ENCODE data around the gene PCDHGB4.
"Not testable (repeated sequence)": the region's sequence is repeated elsewhere in the genome, so short reads cannot be mapped to it uniquely, and the experiment has no call there.

Gene PCDHGB4

GRCh38 chr5:141369994-141370848 is 17.3 kb upstream of the PCDHGB4 start, which contains the start of gene PCDHGB3:
TSS of gene PCDHGB3 (plus strand) at chr5:141370242. CDS start at chr5:141370395, 153 bp downstream.
- DNase-seq = peak; percentile 52

GRCh38 chr5:141371572-141372475 is 15.7 kb upstream of the PCDHGB4 start:
- no peak for DNase-seq

DNA sequence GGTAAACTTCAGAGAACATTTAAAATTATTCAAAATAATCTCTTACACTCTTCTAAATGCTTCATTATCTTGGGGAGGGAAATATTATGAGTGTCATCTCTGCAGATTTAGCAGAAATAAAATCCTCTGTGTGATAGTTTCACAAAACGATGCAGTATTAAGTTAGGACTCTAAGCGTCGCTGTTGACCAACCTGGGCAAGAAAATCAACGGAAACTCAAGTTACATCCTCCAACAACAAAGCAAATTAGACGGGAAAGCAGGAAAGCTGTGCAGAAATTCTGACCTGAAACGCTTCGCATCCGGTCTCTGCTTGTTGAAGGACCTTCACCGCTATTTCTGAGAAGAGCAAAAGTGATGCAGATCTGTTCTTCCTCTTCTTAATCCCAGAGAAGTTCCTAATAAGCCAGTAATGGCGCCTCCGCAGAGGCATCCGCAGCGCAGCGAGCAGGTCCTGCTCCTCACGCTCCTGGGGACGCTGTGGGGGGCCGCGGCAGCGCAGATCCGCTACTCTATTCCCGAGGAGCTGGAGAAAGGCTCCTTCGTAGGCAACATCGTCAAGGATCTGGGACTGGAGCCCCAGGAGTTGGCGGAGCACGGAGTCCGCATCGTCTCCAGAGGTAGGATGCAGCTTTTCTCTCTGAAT is 13.7 kb upstream of the PCDHGB4 start, which contains the start of gene PCDHGA6:
Gene PCDHGA6, plus strand, starts transcription at position 219 of the 645 bp plus-strand sequence. Its CDS starts 193 bp downstream, at position 412.
- peak; percentile 13 for DNase-seq

GRCh38 chr5:141374627-141375026 is 12.9 kb upstream of the PCDHGB4 start:
- DNase-seq = no peak

DNA sequence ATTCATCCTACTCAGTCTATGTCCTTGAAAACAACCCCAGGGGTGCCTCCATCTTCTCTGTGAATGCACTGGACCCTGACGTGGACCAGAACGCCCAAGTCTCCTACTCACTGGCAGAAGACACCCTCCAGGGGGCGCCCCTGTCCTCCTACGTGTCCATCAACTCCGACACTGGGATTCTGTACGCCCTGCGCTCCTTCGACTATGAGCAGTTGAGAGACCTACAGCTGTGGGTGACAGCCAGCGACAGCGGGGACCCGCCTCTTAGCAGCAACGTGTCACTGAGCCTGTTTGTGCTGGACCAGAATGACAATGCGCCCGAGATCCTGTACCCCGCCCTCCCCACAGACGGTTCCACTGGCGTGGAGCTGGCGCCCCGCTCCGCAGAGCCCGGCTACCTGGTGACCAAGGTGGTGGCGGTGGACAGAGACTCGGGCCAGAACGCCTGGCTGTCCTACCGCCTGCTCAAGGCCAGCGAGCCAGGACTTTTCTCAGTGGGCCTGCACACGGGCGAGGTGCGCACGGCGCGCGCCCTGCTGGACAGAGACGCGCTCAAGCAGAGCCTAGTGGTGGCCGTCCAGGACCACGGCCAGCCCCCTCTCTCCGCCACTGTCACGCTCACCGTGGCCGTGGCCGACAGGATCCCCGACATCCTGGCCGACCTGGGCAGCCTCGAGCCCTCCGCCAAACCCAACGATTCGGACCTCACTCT is 11.9 kb upstream of the PCDHGB4 start:
- DNase-seq = not testable (repeated sequence)

DNA sequence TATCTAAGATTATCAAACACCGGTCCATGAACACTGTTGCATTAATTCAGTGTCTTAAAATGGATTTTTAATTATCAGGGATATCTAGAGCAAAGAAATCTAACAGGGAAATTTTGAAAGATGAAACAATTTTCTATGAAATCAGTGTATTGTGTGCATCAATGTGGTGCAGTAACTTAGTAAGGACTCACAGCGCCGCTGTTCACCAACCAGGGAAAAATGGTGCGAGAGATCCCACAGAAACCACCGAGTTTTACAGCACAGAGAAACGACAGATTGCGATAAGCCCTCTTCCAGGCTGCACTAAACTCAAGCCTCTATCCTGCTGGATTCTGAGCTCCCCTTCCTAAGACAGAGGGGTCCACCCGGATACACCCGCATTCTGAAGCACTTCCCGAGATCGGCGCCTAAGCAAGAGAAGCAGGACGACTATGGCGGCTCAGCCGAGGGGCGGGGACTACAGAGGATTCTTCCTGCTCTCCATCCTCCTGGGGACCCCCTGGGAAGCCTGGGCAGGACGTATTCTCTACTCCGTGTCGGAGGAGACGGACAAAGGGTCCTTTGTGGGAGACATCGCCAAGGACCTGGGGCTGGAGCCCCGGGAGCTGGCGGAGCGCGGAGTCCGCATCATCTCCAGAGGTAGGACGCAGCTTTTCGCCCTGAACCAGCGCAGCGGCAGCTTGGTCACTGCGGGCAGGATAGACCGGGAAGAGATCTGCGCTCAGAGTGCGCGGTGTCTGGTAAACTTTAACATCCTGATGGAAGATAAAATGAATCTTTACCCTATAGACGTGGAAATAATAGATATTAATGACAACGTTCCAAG is 4.8 kb upstream of the PCDHGB4 start, which contains the start of gene PCDHGA7:
Gene PCDHGA7, plus strand, starts transcription at position 274 of the 826 bp plus-strand sequence. Its CDS starts 158 bp downstream, at position 432.
- DNase-seq = peak; percentile 10

GRCh38 chr5:141383345-141383744 is 4.2 kb upstream of the PCDHGB4 start:
- no peak for DNase-seq

DNA sequence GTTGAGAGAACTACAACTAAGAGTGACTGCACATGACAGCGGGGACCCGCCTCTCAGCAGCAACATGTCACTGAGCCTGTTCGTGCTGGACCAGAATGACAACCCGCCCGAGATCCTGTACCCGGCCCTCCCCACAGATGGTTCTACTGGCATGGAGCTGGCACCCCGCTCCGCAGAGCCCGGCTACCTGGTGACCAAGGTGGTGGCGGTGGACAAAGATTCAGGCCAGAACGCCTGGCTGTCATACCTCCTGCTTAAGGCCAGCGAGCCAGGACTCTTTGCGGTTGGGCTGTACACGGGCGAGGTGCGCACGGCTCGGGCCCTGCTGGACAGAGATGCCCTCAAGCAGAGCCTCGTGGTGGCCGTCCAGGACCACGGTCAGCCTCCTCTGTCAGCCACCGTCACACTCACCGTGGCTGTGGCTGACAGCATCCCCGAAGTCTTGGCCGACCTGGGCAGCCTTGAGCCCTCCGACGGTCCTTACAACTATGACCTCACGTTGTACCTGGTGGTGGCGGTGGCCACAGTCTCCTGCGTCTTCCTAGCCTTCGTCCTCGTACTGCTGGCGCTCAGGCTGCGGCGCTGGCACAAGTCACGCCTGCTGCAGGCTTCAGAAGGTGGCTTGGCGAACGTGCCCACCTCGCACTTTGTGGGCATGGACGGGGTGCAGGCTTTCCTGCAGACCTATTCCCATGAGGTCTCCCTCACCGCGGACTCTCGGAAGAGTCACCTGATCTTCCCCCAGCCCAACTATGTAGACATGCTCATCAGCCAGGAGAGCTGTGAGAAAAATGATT is 2.8 kb upstream of the PCDHGB4 start:
- DNase-seq = no peak

- no peak for DNase-seq
Measured at GRCh38 chr5:141388661-141389060, 1.2 kb downstream of the PCDHGB4 start.

GRCh38 chr5:141389153-141390042 is 1.9 kb downstream of the PCDHGB4 start:
- no peak for DNase-seq

DNA sequence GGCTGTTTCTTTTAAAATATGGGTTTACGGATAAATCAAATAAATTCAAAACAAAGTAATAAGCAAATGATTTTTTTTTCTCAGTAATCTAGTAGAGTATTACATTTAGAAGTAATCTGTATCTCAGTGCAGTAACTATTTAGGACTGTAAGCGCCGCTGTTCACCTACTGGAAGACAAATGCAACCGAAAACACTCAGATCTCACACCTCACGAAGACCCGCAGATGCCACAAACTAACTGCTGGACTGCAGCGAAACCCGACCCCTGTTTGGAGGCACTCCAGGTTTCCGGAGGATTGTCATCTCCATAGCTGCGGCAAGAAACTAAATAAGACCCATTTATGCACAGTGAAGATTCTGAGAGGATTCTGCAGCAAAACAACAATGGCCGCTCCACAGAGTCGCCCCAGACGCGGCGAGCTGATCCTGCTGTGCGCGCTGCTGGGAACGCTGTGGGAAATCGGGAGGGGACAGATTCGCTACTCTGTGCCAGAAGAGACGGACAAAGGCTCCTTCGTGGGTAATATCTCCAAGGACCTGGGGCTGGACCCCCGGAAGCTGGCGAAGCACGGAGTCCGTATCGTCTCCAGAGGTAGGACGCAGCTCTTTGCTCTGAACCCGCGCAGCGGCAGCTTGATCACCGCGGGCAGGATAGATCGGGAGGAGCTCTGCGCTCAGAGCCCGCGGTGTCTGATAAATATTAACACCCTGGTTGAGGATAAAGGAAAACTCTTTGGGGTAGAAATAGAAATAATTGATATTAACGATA is 5.1 kb downstream of the PCDHGB4 start, which contains the start of gene PCDHGA8:
Gene PCDHGA8, plus strand, starts transcription at position 205 of the 770 bp plus-strand sequence. Its CDS starts 181 bp downstream, at position 386.
- DNase-seq = peak; percentile 15

- DNase-seq = no peak
Measured at GRCh38 chr5:141393267-141393666, 5.8 kb downstream of the PCDHGB4 start.

DNA sequence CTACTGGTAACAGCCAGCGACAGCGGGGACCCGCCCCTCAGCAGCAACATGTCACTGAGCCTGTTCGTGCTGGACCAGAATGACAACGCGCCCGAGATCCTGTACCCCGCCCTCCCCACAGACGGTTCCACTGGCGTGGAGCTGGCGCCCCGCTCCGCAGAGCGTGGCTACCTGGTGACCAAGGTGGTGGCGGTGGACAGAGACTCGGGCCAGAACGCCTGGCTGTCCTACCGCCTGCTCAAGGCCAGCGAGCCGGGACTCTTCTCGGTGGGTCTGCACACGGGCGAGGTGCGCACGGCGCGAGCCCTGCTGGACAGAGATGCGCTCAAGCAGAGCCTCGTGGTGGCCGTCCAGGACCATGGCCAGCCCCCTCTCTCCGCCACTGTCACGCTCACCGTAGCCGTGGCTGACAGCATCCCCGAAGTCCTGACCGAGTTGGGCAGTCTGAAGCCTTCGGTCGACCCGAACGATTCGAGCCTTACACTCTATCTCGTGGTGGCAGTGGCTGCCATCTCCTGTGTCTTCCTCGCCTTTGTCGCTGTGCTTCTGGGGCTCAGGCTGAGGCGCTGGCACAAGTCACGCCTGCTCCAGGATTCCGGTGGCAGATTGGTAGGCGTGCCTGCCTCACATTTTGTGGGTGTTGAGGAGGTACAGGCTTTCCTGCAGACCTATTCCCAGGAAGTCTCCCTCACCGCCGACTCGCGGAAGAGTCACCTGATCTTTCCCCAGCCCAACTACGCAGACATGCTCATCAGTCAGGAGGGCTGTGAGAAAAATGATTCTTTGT is 7.1 kb downstream of the PCDHGB4 start:
- not testable (repeated sequence) for DNase-seq

DNA sequence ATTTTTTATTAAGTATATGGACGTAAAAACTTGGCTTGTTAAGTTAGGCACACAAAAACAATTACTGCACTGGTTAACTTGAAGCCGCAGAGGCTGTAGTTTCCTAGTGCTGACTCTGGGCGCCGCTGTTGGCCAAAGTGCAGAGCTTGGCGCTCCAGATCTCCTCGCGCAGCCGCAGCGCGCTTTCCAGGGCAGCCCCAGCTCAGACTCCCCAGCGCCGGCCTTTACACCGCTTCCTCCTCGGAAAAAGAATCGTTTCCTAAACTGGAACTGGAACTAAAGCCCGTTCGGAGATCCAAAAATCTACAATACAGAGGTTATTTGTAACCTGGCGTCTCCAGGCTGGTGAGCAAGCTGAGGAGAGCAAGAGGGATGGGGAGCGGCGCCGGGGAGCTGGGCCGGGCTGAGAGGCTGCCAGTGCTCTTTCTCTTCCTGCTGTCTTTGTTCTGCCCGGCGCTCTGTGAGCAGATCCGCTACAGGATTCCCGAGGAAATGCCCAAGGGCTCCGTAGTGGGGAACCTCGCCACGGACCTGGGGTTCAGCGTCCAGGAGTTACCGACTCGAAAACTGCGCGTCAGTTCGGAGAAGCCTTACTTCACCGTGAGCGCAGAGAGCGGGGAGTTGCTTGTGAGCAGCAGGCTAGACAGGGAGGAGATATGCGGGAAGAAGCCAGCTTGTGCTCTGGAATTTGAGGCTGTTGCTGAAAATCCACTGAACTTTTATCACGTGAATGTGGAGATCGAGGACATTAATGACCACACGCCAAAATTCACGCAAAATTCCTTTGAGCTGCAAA is 10.5 kb downstream of the PCDHGB4 start, which contains the start of gene PCDHGB5:
Gene PCDHGB5, plus strand, starts transcription at position 192 of the 796 bp plus-strand sequence. Its CDS starts 181 bp downstream, at position 373.
- DNase-seq = peak; percentile 43

- DNase-seq = no peak
Measured at GRCh38 chr5:141398608-141399007, 11.1 kb downstream of the PCDHGB4 start.

- no peak for DNase-seq
Measured at GRCh38 chr5:141399555-141400258, 12.2 kb downstream of the PCDHGB4 start.
